HG03565 (cell line): ENCODE results near the gene PHF21A.

ENCODE experiments used
- ATAC-seq: cut with Tn5 transposase; IDR thresholded peaks from one replicate; pipeline ENCODE4 v1.9.1; 2021; ENCODE audit warnings: mild to moderate bottlenecking, moderate library complexity; ENCODE audit not compliant: unreplicated experiment

PHF21A gene

GRCh38 chr11:46079662-46080061 lies 41.6 kb downstream of the PHF21A start:
- ATAC-seq = no peak

GRCh38 chr11:46075928-46076327 lies 45.3 kb downstream of the PHF21A start:
- no peak for ATAC-seq

DNA sequence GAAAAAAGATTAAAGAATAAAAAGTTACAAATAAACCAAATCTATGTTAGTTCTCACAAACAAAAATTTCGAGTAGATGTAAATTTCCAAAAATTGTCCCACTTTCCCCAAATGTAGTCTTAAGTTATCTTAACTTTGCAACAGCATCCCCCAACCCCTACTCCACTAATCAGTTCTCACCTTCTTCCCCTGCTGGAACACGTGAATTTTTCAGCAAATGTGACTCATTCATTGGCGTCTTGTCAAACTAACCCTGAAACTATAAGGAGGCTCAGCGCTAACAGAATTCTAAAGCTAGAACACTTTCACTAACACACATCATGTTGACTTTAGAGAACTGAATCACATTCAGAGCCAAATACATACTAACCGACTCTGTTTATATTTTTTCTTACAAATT lies 46.1 kb downstream of the PHF21A start:
- ATAC-seq = no peak

DNA sequence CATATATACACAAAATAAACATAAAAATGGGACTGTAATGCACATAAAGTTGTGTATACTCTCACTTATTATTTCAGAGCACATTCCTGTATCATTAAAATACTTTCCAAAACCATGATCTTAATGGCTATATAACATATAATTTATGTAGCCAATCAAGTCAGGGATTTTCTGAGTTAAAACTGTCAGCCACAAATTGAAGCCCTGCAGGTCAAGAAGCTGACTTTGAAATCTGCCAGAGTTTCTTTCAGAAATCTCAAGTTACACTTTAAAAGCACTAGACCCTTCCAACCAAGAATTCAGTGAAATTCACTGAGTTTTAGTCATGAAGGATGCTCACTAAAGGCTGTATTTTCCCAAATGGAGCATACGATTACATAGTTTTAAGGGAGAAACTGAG lies 47.6 kb downstream of the PHF21A start:
- no peak for ATAC-seq

GRCh38 chr11:46072172-46072964 lies 48.9 kb downstream of the PHF21A start:
- ATAC-seq = no peak

- ATAC-seq = no peak
These were observed 50.2 kb downstream of the PHF21A start for GRCh38 chr11:46071091-46071490.

GRCh38 chr11:46069595-46069994 lies 51.7 kb downstream of the PHF21A start:
- no peak for ATAC-seq

- ATAC-seq = no peak
These were observed 54.9 kb downstream of the PHF21A start for GRCh38 chr11:46066335-46066734.

DNA sequence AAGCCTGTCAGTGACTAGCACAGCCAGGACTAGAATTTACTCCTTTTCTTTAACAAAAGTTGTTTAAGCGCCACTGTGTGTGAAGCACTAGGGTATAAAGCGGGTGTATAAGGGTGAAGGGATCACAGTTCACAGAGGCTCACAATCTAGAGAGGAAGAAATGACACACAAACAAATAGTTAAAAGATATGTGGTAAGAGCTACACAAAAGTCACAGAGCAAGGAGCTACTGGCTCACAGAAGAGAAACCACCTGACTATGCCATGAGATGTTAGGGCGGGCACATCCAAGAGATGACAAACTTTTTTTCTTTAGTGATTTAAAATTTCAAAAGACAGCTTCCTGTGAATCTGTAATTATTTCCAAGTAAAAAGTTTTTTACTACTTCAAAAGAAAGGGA lies 55.6 kb downstream of the PHF21A start:
- no peak for ATAC-seq

DNA sequence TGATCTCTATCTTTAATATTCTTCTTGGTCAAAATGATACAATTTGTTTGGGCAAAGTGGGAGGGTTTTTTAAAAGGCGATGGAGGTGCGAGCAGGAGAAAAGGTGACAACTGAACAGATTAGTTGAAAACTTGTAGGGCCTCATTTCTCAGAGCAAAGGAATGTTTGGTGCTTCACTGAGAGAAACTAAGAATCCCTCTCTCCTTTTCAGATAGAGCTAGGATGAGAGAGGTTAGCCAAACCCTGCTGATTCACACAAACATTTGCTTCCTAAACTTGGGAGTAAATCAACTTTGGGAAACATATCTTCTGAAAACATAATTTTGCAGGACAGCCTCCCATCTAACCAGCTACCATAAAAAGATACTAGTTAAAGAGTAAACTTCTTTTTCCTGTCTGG lies 57.0 kb downstream of the PHF21A start:
- ATAC-seq = no peak

DNA sequence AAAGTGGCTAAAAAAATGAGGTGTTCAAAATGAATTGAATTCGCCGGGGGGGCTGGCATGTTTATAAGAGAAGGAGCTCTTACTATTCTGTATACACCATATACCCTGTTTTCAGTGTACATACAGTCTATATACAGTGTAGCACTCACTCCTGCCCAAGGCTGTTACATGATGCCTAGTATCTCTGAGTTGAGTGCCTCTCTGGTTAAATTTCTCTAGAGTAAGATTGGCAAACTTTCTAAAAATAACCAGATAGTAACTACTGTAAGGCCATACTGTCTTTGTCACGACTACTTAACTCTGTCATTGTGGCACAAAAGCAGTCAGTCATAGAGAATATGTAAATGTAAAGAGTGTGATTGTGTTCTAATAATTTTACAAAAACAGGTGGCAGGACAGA lies 58.1 kb downstream of the PHF21A start:
- no peak for ATAC-seq

- ATAC-seq = no peak
These were observed 61.2 kb downstream of the PHF21A start for GRCh38 chr11:46060013-46060412.

DNA sequence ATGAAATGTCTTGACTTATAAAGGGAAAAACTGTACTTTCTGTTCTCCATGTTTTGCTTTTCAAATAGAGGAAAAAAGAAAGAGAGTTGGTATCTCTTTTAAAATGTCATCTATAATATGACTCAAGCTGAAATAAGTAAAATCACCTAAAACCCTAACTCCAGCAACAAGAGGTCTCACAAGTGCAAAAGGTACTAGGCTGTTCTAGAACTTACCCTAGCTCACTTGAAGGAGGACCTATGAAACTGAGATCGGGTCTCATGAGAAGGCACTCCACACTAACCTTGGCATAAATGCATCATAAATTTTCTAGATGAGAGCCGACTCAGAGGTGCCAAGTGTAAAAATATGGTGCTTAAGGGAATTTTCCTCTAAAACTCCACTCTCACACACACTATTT lies 63.8 kb downstream of the PHF21A start:
- ATAC-seq = no peak

DNA sequence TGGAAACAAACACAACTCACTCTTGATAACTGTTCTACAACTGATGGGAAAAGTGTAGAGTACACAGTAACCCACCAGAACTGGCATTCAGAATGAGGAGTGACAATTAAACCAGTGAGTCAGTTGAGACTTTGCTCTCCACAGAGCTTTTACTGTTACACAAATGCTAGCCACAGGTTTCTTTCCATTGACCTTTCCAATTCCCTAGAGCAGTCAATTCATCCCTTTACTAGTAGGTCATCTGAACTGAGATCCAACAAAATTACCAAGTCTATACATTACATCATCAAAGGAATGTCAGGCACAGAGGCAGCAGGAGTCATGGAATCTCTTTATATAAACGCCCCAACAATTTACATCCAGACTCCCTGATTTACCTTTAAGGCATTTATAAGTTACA lies 65.9 kb downstream of the PHF21A start:
- ATAC-seq = no peak

- no peak for ATAC-seq
These were observed 70.2 kb downstream of the PHF21A start for GRCh38 chr11:46051102-46051501.

DNA sequence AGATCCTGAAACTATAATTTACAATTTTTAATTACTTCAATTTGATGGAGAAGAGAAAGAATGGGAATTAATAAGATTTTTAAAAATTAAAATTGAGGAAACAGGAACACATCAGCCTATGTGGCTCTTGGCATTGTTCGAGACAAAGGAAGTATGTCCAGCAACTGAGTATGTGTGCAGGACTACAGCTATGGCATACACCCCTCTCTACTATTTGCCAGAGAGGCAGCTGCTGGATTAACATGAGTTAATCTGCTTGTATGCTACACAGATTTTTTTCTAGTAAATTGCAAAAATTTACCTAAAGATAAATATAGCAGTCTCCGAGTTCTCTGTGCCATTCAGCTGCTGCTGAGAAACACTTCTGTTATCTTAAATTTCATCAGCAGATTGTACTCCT lies 70.6 kb downstream of the PHF21A start:
- no peak for ATAC-seq

DNA sequence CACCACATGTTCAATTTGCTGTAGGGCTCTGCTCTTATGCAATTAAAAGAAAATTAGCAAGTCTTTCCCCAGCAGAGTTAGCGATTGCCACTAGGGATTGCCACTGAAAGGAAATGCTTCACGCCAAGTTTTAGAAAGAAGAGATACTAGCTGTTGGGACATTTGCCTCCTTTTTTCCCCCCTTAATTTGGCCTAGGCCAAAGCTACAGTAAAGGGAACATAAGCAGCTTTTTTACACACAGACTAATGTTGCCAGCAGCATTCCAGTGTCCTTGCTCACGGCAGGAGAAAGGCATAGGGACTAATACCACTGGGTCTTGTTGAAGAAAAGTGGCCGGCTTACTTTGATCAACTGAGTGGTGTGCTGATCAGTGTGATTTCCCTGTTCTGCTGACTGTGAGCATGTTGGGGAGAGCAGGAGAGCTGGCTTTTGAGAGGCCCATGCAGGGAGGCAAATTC lies 71.2 kb downstream of the PHF21A start:
- ATAC-seq = no peak

GRCh38 chr11:46049325-46049897 lies 71.8 kb downstream of the PHF21A start:
- ATAC-seq = no peak

- ATAC-seq = no peak
These were observed 73.1 kb downstream of the PHF21A start for GRCh38 chr11:46048198-46048597.

DNA sequence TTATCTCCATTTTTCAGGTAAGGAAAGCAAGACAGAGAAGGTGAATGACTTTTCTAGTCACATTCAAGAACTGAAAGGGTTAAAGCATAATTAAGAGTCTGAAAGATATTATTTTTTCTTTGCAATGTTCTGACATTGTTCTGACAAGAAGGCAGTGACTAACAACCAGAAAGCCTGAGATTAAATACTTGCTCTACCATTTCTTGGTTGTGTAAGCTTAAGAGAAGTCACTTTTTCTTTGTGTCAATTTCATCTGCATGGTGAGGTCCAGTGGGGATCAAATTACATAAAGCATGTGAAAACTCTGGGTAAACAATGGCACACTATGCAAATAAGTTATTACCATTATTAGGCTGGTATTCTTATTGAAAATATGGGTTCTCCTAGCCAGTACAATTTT lies 73.7 kb downstream of the PHF21A start:
- no peak for ATAC-seq

DNA sequence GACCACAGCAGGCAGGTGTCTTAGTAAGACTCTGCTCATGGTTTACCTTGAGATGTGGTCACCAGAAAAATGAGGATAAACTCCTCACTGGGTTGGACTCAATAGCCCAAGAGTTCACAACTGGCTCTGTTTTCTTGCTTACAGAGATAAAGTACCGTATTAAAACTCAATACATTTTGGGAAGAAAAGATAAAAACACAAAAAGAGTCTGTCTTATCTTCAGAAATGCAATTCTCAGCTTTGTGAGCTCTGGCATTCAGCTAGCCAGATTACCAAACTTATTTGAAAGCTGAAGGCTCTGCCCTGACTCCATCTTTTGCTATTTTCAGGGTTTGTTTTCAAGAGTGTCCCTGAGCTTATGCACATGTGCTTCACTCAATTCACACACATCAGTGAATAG lies 75.4 kb downstream of the PHF21A start:
- no peak for ATAC-seq

GRCh38 chr11:46044601-46045000 lies 76.7 kb downstream of the PHF21A start:
- no peak for ATAC-seq

DNA sequence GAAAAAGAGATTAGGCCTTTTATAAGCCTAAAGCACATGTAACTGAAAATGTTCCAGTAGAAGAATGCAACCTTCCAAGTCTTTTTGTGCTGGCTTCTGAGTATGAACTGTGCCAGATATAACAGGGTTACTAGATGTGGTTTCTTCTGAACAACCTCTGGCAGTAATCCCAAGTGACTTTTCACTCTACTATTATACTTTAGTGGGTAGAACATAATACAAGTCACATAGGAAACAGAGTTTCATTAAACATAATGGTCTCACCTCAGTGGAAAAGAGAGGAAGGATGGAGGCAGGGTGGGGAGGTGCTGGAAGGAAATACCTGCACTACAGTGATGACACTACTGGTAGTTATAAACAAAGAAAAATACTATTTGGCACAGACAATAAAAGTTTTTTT lies 81.3 kb downstream of the PHF21A start:
- ATAC-seq = no peak
